Limb (tissue), 2 donors: ENCODE data around the gene GLOD4.

ENCODE experiments used
- DNase-seq, 2 donors: peaks; one replicate each; pipeline ENCODE4 v3.0.0-alpha.2; 2016; ENCODE audit errors: extremely low spot score in 2 of 2

The GLOD4 gene

DNA sequence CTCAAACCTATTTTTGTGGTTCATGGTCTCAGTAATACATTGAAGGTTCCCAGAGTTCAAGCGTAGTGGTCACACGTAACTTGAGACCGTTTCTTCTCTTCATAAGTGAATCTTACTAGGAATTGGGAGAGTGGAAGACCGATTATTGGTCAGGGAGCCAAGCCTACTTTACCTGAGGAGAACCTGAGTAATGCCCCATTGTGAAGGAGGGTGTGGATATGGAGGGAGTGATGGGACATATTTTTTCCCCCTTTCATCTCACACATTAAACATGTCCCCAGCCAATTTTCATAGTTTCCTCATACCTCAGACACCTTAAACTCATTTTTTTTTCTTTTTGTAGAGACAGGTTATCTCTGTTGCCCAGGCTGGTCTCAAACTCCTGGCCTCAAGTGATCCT, 38.9 kb downstream of the GLOD4 start:
- DNase-seq, result no peak

DNA sequence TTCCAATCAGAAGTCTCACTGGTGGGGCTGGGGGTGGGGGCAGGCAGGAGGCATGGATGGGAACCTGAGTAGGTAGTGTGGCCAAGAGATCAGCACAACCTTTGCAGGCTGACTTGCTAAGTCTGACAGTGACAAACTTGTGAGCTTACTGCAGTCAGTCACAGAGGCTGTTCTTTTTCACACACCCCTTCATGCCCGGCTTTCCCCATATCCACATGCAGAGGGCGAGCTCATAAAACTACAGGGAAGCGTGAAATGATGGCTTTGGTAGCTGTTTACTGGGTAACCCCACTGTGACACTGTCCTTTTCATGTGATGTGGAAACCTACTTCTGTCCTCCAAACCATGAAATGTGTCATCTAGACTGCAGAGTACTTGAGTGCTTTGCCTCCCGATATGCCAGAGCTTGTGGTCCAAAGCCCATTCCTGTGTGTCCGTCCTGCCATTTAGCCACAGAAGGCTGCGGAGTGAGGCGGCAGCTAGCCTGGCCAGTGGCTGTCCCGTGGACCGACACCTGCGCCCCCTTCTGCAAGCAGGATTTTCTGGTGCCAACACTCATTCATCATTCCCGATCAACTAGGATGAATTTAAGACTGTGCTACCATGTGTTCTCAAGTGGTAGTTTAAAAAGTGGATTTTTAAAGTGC, 39.8 kb downstream of the GLOD4 start:
- no peak for DNase-seq

DNA sequence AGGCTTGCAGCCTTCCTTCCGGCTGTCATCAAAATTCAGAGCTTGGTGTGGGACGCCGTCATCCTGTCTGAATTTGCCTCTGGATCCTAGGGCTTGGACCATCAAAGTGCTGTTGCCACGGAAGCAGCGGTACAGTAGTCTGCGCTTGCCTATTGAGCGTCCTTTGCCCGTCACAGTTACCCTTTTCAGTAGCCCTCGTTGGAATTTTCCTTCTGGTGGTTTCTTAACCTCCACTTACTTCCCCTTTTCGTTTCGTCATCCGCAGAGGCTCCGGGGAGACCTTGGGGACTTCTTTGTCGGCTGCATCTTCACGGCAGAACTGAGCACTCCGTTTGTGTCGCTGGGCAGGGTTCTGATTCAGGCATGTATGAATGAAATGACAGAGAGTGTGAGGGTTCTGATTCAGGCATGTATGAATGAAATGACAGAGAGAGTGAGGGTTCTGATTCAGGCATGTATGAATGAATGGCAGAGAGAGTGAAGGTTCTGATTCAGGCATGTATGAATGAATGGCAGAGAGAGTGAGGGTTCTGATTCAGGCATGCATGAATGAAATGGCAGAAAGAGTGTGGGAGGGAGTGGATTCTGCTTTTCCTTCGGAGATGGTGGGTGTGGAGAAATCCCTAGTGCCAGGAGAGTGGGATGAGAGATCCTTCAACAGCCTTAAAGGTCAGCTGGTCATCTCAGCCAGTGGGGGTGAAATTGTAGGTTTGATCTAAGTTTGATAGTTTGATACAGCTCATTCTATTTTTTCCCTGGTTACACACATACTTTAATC, 41.7 kb downstream of the GLOD4 start:
- no peak for DNase-seq

DNA sequence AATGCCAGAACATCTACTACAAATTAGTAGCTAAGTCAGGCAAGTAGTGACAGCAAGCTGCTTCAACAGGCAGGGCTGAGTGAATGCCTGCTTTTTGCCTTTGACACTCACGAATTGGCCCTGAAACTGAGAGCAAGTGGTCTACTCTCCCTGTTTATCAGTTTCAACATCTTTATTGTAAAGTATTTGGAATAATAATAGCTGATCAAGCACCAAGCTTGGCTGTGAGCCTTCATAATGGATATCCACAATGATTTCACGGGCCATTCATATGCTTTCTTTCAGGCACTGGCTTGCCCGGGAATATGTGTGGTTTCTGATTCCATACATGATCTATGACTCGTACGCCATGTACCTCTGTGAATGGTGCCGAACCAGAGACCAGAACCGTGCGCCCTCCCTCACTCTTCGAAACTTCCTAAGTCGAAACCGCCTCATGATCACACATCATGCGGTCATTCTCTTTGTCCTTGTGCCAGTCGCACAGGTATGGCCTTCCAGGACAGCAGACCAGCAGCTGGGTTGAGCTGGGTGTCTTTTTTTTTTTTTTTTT, 44.4 kb downstream of the GLOD4 start:
- no peak for DNase-seq

DNA sequence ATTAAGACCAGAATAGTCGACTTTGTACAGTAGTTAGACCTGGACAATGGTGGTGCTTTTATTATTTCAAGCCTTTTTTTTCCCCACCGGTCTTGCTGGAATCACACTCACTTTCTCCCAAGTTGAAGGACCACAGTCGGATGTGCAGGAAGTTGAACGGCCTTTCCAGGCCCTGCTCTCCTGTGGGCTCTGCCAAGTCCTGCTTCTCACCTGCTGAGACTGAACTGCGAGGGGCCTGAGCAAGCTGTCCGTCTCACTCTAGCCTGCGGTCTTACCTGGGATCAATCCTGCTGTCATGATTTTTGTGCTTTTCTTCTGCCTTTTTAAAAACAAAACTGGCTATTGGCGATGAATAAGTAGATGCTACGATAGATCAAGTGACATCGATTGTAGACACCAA, 48.3 kb downstream of the GLOD4 start:
- no peak for DNase-seq

DNA sequence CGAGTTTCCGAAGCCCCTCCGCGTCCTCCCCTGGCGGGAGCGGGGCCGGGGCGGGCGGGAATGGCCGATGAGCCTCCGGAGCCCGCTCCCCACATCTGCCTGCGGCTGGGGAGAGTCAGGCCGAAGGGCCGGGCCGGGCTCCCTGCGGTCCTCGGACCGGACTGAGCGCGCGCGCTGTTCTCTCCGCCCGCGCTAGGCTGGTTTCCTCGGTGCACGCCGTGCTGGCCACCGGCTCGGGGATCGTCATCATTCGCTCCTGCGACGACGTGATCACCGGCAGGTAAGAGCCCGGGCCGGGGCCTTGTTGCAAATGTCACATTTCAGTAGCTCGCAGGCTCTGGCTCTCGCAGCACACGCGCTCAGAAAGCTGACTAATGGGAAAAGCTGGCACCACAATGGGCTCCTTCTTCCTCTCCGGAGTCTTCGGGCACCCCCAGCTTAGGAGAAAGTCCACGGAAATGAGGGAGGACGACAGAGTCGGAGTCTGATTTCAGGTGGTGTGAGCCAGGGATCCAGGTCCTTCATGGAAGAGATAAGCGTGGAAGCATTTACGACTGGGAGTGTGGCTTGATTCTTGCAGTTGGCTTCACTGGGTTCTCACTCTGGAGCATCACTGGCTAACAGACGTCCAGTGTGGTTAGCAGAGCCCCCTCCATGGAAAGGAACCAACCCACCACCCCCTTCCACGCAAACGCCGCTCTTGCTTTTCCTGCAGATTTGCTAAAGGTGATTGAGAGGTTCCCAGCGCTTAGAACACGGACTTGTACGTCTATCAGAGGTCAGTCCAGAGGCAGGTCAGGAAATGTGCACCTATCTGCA, 49.0 kb downstream of the GLOD4 start:
- peak in 1 of 2 donors; percentile 59 for DNase-seq

DNA sequence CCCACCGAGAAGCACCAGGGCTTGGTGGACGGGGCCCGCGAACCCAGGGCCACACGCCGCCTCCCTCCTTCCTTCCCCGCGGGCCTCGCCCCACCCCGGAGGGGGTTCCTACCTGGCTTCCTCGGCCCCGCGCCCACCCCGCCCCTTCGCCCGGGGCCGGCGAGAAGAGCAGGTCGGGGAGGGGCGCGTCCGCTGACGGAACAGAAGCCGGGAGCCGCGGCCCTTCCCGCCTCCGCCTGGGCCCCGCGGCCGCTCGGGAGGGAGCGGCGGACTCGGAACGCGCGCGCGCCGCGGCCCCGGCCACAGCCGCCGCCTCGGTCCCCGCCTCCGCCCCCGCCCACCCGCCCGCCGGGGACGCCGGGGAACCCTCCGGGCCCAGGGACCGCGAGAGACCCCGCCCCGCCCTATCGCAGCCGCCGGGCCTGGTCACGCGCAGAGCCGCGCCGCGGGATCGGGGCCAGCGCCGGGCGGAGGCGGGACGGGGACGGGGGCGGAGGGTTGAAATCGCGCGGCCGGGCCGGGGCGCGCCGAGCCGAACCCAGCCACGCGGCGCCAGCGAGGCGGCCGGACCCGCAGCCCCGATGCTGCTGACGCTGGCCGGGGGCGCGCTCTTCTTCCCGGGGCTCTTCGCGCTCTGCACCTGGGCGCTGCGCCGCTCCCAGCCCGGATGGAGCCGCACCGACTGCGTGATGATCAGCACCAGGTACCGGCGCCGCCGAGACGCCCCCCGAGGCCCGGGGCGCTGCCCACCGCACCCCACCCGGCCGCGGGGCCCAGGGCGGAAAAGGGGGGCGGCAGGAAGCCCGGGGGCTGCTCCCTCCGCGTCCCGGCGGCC, 49.8 kb downstream of the GLOD4 start, which contains the start of gene TLCD3A:
TLCD3A (plus strand) TSS at position 530 of the 835 bp plus-strand sequence; CDS start at position 582, 52 bp downstream.
- peak in 1 of 2 donors; percentile 83 for DNase-seq

DNA sequence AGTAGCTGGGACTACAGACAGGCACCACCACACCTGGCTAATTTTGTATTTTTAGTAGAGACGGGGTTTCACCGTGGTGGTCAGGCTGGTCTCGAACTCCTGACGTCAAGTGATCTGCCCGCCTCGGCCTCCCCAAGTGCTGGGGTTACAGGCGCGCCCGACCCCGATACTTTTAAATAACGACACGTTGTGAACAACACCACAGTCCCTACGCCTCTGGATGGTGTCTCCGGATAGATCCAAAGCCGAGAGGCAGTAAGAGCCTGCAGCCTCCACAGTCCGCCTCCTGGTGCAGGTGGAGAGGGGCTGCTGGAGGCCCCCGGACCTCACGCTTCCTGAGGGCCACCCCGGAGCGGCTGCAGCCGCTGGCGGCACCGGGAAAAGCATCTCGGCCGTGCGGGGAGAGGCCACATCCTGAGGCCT, 50.4 kb downstream of the GLOD4 start:
- DNase-seq, result no peak

DNA sequence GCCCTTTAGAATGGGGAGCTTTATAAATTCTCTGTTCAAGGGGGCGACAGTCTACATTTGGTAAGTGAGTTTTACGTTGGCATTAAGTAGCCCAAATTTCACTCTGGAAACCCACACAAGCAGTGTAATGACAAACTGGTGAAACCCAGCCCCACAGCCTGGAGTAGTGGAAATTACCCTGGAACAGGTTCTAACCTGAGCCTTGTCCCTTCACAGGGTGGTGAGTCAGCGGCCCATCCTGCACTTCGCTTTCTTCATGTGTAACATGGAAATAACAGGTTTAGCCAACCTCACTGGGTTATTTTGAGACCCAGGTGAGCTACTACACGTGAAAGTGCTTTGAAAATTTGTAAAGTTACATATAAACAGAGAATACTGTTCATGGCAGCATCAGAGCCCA, 53.2 kb downstream of the GLOD4 start:
- no peak for DNase-seq

DNA sequence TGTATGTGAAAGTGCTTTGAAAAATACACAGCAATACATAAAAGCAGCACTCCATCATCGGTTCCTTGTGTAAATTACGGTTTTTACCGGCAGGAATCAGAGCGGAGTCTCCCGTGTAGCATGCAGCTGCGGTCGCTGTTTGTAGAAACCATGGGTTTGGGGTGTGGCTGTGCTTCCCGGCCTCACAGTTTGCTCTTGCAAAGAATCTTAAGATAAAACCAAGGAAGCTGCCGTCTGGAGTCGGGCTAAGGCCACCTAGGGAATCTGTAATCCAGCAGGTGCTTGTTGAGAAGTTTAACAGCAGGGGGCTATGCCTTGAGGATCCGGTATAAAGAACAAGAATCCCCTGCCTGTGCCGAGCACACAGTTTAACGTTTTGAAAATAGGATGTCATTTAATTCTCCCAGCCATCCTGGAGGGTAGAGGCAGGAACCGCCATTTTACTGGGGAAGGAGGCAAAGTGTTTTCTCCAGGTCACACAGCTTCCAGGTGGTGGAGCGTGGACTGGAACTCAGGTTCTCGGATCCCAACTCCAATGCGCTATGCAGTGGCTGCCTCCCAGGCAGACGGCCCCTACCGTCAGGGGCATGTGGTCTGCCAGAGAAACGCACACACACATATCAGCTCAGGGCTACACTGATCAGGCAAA, 55.7 kb downstream of the GLOD4 start:
- DNase-seq, result no peak

DNA sequence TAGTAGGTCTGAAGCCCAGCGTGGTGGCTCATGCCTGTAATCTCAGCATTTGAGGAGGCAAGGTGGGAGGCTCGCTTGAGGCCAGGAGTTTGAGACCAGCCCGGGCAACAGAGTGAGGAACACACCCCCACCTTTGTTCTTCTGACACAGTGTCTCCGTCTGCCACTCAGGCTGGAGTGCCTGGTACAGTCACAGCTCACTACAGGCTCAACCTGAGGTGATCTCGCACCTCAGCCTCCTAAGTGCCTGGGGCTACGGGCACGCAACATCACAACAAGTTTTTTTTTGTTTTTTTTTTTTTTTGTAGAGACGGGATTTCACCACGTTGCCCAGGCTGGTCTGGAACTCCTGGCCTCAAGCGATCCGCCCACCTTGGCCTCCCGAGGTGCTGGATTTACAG, 56.3 kb downstream of the GLOD4 start:
- no peak for DNase-seq

DNA sequence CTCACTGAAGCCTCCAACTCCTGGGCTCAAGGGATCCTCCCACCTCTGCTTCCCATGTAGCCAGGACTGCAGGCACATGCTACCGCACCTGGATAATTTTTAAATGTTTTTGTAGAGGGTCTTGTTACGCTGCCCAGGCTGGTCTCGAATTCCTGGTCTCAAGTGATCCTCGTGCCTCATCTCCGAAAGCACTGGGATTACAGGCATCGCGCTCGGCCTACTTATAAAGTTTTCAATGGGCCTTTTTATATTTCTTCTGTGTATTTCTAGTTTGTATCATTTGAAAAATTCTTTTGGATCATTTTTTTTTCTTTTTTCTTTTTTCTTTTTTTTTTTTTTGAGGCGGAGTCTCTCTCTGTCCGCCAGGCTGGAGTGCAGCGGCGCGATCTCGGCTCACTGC, 57.0 kb downstream of the GLOD4 start:
- no peak for DNase-seq

DNA sequence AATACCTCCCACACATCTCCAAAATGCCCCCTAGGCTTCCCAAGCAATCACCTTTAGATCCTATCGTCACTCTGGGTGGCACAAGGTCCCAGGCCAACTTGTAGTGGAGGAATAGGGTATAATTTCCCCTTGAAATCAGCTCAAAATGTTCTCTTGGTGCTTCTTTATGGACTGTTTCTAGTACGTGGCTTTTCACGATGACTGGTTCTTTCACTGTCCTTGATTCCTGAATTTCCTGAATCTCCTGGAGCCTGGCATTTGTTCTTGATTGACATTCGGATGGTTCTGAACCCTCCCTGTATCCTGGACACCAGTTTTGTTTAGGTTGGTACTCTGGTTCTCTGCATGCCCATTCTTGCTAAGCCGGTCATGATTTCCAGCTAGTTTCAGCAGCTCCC, 60.5 kb downstream of the GLOD4 start:
- no peak for DNase-seq

DNA sequence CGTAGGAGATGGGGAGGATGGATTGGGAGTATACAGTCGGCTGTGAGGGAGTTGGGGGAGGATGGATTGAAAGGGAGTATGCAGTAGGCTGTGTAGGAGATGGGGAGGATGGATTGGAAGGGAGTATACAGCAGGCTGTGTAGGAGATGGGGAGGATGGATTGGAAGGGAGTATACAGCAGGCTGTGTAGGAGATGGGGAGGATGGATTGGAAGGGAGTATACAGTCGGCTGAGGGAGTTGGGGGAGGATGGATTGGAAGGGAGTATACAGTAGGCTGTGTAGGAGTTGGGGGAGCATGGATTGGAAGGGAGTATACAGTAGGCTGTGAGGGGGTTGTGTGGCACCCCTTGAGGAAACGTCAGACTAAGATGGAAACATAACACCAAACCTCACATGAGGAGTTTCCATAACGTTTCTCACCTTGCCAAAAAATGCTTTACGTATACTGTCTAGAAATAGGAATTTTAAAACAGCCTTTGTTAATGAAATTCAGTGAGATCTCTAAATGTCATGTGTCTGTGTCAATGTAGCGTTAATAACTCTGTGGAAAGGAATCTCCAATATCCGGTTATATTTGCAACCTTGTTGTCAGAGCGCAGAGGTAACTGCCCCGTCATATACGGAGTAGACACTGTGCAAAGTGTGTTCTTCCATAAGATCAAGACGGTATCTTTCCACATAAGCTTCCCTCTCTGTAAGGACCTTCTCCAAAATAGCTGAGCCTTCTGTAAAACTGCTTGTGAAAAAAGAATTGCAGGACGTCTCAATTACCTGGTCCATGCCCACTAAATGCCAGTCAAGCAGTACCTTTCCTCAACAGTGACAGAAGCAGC, 61.2 kb downstream of the GLOD4 start:
- no peak for DNase-seq

DNA sequence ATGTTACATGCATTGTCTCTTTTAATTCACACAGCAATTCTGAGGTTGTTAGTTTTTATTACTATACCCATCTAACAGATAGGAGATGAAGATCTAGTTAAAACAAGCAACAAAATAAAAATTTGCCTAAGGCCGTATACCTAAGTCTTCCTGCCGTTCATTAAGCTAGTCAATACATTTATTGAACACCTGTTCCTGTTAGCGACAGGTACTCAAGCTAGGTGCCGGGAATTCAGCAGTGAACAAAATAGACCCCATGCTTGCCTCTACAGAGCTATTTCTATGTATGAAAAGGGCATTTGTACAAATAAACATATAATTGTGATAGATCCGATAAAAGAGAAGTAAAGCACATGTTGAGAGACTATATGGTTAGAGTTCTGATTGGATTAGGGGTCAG, 64.0 kb downstream of the GLOD4 start:
- DNase-seq, result no peak
